GM23338 (cell line): ENCODE results near the gene CDYL2.

ENCODE experiments used
- CREB1 ChIP-seq: fragments of 250-450 bp; sonication (Bioruptor Pico); IDR thresholded peaks from 2 replicates; pipeline ENCODE4 v1.5.0; 2020; ENCODE audit warnings: low read depth, mild to moderate bottlenecking, moderate library complexity
- EZH2 ChIP-seq: fragments of 200-600 bp; sonication (generic); IDR thresholded peaks from one replicate; pipeline ENCODE4 v1.8.0; 2017; ENCODE audit warnings: antibody characterized with exemption, mild to moderate bottlenecking, low read depth; ENCODE audit not compliant: unreplicated experiment
- EZH2phosphoT487 ChIP-seq: fragments of 200-600 bp; sonication (generic); IDR thresholded peaks from one replicate; pipeline ENCODE4 v1.8.1; 2018; ENCODE audit warnings: antibody characterized with exemption; ENCODE audit not compliant: unreplicated experiment
- JUNB ChIP-seq: IDR thresholded peaks from one replicate; pipeline ENCODE4 v1.6.1; 2016; ENCODE audit warnings: antibody characterized with exemption; ENCODE audit not compliant: unreplicated experiment
- POLR2AphosphoS5 ChIP-seq: IDR thresholded peaks from 2 replicates; pipeline ENCODE4 v1.6.1; 2016; ENCODE audit warnings: antibody characterized with exemption, low read depth
- STAT1 ChIP-seq: IDR thresholded peaks from one replicate; pipeline ENCODE4 v1.6.1; 2016; ENCODE audit warnings: antibody characterized with exemption; ENCODE audit not compliant: unreplicated experiment
- ZNF114 ChIP-seq: fragments of 250-450 bp; sonication (Bioruptor Pico); IDR thresholded peaks from 2 replicates; pipeline ENCODE4 v1.5.0; 2020; ENCODE audit warnings: mild to moderate bottlenecking, moderate library complexity
- ZNF331 ChIP-seq: fragments of 250-450 bp; sonication (Bioruptor Pico); IDR thresholded peaks from 2 replicates; pipeline ENCODE4 v1.5.0; 2020; ENCODE audit warnings: low read depth, mild to moderate bottlenecking, moderate library complexity
- TF ChIP-seq, protein P1 (sequence below), 2 experiments: fragments of 200-600 bp in 1 of 2; sonication (generic) in 1 of 2; conservative IDR thresholded peaks; 2 replicates each; pipeline versions ENCODE4 v1.5.1 to v1.6.1; 2016 to 2017; ENCODE audit warnings: antibody characterized with exemption in 2 of 2, low read depth in 2 of 2, mild to moderate bottlenecking in 2 of 2, moderate library complexity in 1 of 2
- TF ChIP-seq, protein P2 (sequence below): fragments of 250-450 bp; sonication (Bioruptor Pico); IDR thresholded peaks from 2 replicates; pipeline ENCODE4 v1.5.0; 2020; ENCODE audit warnings: mild to moderate bottlenecking, moderate library complexity
- TF ChIP-seq, protein P3 (sequence below): IDR thresholded peaks from one replicate; pipeline ENCODE4 v1.6.1; 2018; ENCODE audit warnings: antibody characterized with exemption; ENCODE audit not compliant: unreplicated experiment
- TF ChIP-seq, protein P4 (sequence below): IDR thresholded peaks from 2 replicates; pipeline ENCODE4 v1.6.1; 2016; ENCODE audit warnings: antibody characterized with exemption

DNA sequence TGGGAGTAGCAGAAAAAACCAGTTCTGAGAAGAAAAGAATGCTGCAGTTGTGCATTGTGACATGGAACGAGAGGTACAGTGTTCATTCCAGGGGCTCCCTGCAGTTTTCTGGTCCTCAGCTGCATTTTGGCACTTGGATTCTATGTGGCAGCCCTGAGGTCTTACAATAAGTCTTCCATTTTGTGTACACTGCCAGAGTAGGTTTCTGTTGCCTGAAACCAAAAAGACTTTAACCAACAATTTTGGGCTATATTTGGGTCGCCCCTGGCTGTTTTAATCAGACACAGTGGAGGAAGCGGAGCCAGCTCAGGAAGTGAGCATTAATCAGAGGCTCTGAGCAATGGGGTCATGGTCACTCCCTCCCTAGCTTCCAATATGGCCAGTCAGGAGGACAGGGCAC lies 247.9 kb downstream of the CDYL2 start:
- TF ChIP-seq, protein P1, sequence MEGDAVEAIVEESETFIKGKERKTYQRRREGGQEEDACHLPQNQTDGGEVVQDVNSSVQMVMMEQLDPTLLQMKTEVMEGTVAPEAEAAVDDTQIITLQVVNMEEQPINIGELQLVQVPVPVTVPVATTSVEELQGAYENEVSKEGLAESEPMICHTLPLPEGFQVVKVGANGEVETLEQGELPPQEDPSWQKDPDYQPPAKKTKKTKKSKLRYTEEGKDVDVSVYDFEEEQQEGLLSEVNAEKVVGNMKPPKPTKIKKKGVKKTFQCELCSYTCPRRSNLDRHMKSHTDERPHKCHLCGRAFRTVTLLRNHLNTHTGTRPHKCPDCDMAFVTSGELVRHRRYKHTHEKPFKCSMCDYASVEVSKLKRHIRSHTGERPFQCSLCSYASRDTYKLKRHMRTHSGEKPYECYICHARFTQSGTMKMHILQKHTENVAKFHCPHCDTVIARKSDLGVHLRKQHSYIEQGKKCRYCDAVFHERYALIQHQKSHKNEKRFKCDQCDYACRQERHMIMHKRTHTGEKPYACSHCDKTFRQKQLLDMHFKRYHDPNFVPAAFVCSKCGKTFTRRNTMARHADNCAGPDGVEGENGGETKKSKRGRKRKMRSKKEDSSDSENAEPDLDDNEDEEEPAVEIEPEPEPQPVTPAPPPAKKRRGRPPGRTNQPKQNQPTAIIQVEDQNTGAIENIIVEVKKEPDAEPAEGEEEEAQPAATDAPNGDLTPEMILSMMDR (conservative IDR thresholded peaks at IDR 0.05; ENCODE audit: low read depth in 2 of 2): no peak
- TF ChIP-seq CREB1 (no peak), EZH2 (no peak), JUNB (no peak), POLR2AphosphoS5 (no peak), STAT1 (no peak), EZH2phosphoT487 (no peak), ZNF331 (no peak), ZNF114 (no peak)
- TF ChIP-seq, protein P2, sequence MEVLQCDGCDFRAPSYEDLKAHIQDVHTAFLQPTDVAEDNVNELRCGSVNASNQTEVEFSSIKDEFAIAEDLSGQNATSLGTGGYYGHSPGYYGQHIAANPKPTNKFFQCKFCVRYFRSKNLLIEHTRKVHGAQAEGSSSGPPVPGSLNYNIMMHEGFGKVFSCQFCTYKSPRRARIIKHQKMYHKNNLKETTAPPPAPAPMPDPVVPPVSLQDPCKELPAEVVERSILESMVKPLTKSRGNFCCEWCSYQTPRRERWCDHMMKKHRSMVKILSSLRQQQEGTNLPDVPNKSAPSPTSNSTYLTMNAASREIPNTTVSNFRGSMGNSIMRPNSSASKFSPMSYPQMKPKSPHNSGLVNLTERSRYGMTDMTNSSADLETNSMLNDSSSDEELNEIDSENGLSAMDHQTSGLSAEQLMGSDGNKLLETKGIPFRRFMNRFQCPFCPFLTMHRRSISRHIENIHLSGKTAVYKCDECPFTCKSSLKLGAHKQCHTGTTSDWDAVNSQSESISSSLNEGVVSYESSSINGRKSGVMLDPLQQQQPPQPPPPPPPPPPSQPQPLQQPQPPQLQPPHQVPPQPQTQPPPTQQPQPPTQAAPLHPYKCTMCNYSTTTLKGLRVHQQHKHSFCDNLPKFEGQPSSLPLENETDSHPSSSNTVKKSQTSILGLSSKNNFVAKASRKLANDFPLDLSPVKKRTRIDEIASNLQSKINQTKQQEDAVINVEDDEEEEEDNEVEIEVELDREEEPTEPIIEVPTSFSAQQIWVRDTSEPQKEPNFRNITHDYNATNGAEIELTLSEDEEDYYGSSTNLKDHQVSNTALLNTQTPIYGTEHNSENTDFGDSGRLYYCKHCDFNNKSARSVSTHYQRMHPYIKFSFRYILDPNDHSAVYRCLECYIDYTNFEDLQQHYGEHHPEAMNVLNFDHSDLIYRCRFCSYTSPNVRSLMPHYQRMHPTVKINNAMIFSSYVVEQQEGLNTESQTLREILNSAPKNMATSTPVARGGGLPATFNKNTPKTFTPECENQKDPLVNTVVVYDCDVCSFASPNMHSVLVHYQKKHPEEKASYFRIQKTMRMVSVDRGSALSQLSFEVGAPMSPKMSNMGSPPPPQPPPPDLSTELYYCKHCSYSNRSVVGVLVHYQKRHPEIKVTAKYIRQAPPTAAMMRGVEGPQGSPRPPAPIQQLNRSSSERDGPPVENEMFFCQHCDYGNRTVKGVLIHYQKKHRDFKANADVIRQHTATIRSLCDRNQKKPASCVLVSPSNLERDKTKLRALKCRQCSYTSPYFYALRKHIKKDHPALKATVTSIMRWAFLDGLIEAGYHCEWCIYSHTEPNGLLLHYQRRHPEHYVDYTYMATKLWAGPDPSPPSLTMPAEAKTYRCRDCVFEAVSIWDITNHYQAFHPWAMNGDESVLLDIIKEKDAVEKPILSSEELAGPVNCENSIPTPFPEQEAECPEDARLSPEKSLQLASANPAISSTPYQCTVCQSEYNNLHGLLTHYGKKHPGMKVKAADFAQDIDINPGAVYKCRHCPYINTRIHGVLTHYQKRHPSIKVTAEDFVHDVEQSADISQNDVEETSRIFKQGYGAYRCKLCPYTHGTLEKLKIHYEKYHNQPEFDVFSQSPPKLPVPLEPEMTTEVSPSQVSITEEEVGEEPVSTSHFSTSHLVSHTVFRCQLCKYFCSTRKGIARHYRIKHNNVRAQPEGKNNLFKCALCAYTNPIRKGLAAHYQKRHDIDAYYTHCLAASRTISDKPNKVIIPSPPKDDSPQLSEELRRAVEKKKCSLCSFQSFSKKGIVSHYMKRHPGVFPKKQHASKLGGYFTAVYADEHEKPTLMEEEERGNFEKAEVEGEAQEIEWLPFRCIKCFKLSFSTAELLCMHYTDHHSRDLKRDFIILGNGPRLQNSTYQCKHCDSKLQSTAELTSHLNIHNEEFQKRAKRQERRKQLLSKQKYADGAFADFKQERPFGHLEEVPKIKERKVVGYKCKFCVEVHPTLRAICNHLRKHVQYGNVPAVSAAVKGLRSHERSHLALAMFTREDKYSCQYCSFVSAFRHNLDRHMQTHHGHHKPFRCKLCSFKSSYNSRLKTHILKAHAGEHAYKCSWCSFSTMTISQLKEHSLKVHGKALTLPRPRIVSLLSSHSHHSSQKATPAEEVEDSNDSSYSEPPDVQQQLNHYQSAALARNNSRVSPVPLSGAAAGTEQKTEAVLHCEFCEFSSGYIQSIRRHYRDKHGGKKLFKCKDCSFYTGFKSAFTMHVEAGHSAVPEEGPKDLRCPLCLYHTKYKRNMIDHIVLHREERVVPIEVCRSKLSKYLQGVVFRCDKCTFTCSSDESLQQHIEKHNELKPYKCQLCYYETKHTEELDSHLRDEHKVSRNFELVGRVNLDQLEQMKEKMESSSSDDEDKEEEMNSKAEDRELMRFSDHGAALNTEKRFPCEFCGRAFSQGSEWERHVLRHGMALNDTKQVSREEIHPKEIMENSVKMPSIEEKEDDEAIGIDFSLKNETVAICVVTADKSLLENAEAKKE (CRISPR knock-in tag): no peak
- TF ChIP-seq, protein P3, sequence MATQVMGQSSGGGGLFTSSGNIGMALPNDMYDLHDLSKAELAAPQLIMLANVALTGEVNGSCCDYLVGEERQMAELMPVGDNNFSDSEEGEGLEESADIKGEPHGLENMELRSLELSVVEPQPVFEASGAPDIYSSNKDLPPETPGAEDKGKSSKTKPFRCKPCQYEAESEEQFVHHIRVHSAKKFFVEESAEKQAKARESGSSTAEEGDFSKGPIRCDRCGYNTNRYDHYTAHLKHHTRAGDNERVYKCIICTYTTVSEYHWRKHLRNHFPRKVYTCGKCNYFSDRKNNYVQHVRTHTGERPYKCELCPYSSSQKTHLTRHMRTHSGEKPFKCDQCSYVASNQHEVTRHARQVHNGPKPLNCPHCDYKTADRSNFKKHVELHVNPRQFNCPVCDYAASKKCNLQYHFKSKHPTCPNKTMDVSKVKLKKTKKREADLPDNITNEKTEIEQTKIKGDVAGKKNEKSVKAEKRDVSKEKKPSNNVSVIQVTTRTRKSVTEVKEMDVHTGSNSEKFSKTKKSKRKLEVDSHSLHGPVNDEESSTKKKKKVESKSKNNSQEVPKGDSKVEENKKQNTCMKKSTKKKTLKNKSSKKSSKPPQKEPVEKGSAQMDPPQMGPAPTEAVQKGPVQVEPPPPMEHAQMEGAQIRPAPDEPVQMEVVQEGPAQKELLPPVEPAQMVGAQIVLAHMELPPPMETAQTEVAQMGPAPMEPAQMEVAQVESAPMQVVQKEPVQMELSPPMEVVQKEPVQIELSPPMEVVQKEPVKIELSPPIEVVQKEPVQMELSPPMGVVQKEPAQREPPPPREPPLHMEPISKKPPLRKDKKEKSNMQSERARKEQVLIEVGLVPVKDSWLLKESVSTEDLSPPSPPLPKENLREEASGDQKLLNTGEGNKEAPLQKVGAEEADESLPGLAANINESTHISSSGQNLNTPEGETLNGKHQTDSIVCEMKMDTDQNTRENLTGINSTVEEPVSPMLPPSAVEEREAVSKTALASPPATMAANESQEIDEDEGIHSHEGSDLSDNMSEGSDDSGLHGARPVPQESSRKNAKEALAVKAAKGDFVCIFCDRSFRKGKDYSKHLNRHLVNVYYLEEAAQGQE: no peak
- TF ChIP-seq, protein P4, sequence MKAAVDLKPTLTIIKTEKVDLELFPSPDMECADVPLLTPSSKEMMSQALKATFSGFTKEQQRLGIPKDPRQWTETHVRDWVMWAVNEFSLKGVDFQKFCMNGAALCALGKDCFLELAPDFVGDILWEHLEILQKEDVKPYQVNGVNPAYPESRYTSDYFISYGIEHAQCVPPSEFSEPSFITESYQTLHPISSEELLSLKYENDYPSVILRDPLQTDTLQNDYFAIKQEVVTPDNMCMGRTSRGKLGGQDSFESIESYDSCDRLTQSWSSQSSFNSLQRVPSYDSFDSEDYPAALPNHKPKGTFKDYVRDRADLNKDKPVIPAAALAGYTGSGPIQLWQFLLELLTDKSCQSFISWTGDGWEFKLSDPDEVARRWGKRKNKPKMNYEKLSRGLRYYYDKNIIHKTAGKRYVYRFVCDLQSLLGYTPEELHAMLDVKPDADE: no peak
